ENCODE measurements around the gene PPARG.

- TF ChIP-seq, protein P1, sequence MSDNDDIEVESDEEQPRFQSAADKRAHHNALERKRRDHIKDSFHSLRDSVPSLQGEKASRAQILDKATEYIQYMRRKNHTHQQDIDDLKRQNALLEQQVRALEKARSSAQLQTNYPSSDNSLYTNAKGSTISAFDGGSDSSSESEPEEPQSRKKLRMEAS (IDR thresholded peaks at IDR 0.05; ENCODE audit: low read depth, low read length) = no peak
- TF ChIP-seq CTCF (IDR thresholded peaks at IDR 0.05; ENCODE audit: low read depth, low read length) (no peak), POLR2A (IDR thresholded peaks at IDR 0.05; ENCODE audit: extremely low read depth, insufficient read length) (no peak)
These were observed 46.1 kb upstream of the PPARG start for GRCh38 chr3:12242772-12243171.
